ENCODE measurements around the gene CST9. TPM values are rescaled to one million over a fixed set of nuclear protein-coding genes. Genes with fewer than 3 reads are reported as not detected.

Gene CST9
- total and polyA plus RNA-seq, 9 of the 15 experiments (the other 6 are each of a cell fraction or from before 2014, with no cell fraction given), result not detected

- BruUV-seq (replicated peaks), result no TSS peak
- H3K4me2 ChIP-seq (ENCODE audit: insufficient read depth, low read length), result no peak overlapping the region
- peaks cover 16% of the 10 kb centered on the region for H3K79me2 ChIP-seq (ENCODE audit: control insufficient read depth, insufficient read depth, low read length)
- no peak for ATAC-seq
- no peaks in the 10 kb centered on the region for H4K20me1 ChIP-seq (replicated peaks; ENCODE audit: control insufficient read depth, insufficient read depth, low read length)
- WGBS (ENCODE audit: insufficient coverage, low coverage, missing lambda C conversion rate), result 89% methylated on average over 5 of the region's 8 CpGs
- ChIA-PET POLR2A (no interaction called here), CTCF (ENCODE audit: low intra/inter-chr PET ratio) (no interaction called here)
- H3K27me3 ChIP-seq (ENCODE audit: control insufficient read depth in 2 of 2, insufficient read depth in 2 of 2, low read length in 2 of 2), result no peaks in the 10 kb centered on the region
- no peak overlapping the region for H3K4me3 ChIP-seq
- H2AFZ ChIP-seq (ENCODE audit: low read depth, low read length), result no peak overlapping the region
- no peak for FAIRE-seq
- DNase-seq (ENCODE audit: extremely low read depth in 1 of 4, low spot score in 3 of 4), result no peak
- H3K4me1 ChIP-seq (replicated peaks in 1 of 2; ENCODE audit: control insufficient read depth in 2 of 2, insufficient read depth in 2 of 2, low read length in 2 of 2), result peaks cover 6 to 18% of the 10 kb centered on the region in 2 experiments; a peak in 4 of 5 replicates
- H3K27ac ChIP-seq (ENCODE audit: extremely low read depth, low read depth, low read length), result no peak overlapping the region
- in situ Hi-C loops (cut with MboI) (no loop called here), intact Hi-C loops (cut with micrococcal nuclease) (no loop called here)
- no peak overlapping the region for H3K9ac ChIP-seq (ENCODE audit: insufficient read depth in 1 of 2, low read depth in 2 of 2, low read length in 2 of 2)
- H3K9me3 ChIP-seq (replicated peaks; ENCODE audit: control insufficient read depth, insufficient read depth, low read depth, low read length), result no peaks in the 10 kb centered on the region
- H3K36me3 ChIP-seq (ENCODE audit: control insufficient read depth, insufficient read depth, low read length), result peaks cover 18% of the 10 kb centered on the region; the same call in 1 of the 3 replicates
- no peaks in the 10 kb centered on the region for H3K9me1 ChIP-seq (ENCODE audit: control insufficient read depth, insufficient read depth, low read length)
- no peak for TF ChIP-seq ZNF717 (CRISPR knock-in tag; IDR thresholded peaks at IDR 0.05)
- TF ChIP-seq TAF1 (IDR thresholded peaks at IDR 0.05; ENCODE audit: control insufficient read depth, extremely low read depth, insufficient read depth, low read length, severe bottlenecking), result no peak
- no peak for TF ChIP-seq CTCF (IDR thresholded peaks at IDR 0.05 in 2 of 3, conservative IDR thresholded peaks at IDR 0.05 in 1 of 3; ENCODE audit: insufficient read depth in 2 of 3, low read depth in 1 of 3, low read length in 3 of 3)
- no peak for TF ChIP-seq GATAD2B (IDR thresholded peaks at IDR 0.05; ENCODE audit: borderline replicate concordance)
- TF ChIP-seq NCOA1 (IDR thresholded peaks at IDR 0.05; ENCODE audit: low read depth), result no peak
- TF ChIP-seq GTF2B (IDR thresholded peaks at IDR 0.05; ENCODE audit: extremely low read depth, insufficient read length), result no peak
- TF ChIP-seq CREB3L1 (IDR thresholded peaks at IDR 0.05; ENCODE audit: borderline replicate concordance, low read depth), result no peak
- TF ChIP-seq ZSCAN32 (CRISPR knock-in tag; IDR thresholded peaks at IDR 0.05), result no peak
- TF ChIP-seq MEIS2 (IDR thresholded peaks at IDR 0.05; ENCODE audit: partially characterized antibody), result no peak
- TF ChIP-seq SUPT5H (IDR thresholded peaks at IDR 0.05), result no peak
- TF ChIP-seq STAT6 (CRISPR knock-in tag; IDR thresholded peaks at IDR 0.05), result no peak
- no peak for TF ChIP-seq TEAD4 (IDR thresholded peaks at IDR 0.05; ENCODE audit: low read length)
- TF ChIP-seq TEAD4 (CRISPR knock-in tag; IDR thresholded peaks at IDR 0.05; ENCODE audit: borderline replicate concordance), result no peak
- TF ChIP-seq HOXB6 (CRISPR knock-in tag; IDR thresholded peaks at IDR 0.05; ENCODE audit: borderline replicate concordance), result no peak
- TF ChIP-seq ZNF253 (CRISPR knock-in tag; conservative IDR thresholded peaks at IDR 0.05), result no peak
These were observed 28.5 kb upstream of the CST9 start for GRCh38 chr20:23634044-23634801.
